HepG2 (cell line): ENCODE measurements around the gene RAB3C. TPM values are rescaled to one million over a fixed set of nuclear protein-coding genes. Genes with fewer than 3 reads are reported as not detected.

Experiments
- ATAC-seq: fragments of 200-7000 bp; cut with Tn5 transposase; 3 replicates; pipeline ENCODE4 v1.9.1; 2020; ENCODE audit warnings: mild to moderate bottlenecking, moderate library complexity
- BruUV-seq: library from RNA; stranded (reverse); fragments of 400-500 nt; replicated peaks from 2 replicates; lab custom pipeline; 2021; lab: Mats Ljungman, UMichigan
- CTCF ChIA-PET: fragments of 300-600 bp; formaldehyde crosslinking; extraction: SDS; loops from one replicate; lab custom pipeline; 2021; ENCODE audit warnings: low total read pairs, inconsistent platforms, low intra/inter-chr PET ratio; lab: Yijun Ruan, JAX
- POLR2A ChIA-PET: fragments of 350-600 bp; sonication (Branson Sonifier 250); formaldehyde crosslinking; loops from one replicate; lab custom pipeline; 2020; ENCODE audit warnings: antibody characterized with exemption, inconsistent platforms; lab: Yijun Ruan, JAX
- DNase-seq: peaks from one replicate; pipeline ENCODE4 v3.0.0-alpha.2; 2015; ENCODE audit warnings: low spot score
- FAIRE-seq: peaks from 3 replicates; lab custom pipeline; 2011; peaks lifted over from hg19 to GRCh38; lab: Jason Lieb, UNC
- H2AFZ ChIP-seq: one replicate; pipeline ENCODE4 v1.6.1; 2011; ENCODE audit warnings: low read length, inconsistent platforms
- H3K27ac ChIP-seq: fragments of 300-600 bp; 3 replicates; pipeline ENCODE4 v1.8.0; 2011; ENCODE audit warnings: mixed run types, mild to moderate bottlenecking, mixed read lengths, low read length, inconsistent platforms; ENCODE audit not compliant: insufficient read depth; ENCODE audit errors: extremely low read length
- H3K27me3 ChIP-seq, 2 experiments: fragments of 200-600 bp in 1 of 2; 2 replicates in 1 of 2; 3 replicates in 1 of 2; pipeline versions ENCODE4 v1.6.0 to v1.8.0; 2011; ENCODE audit warnings: low read length in 2 of 2, mild to moderate bottlenecking in 2 of 2, moderate library complexity in 2 of 2, inconsistent platforms in 1 of 2; ENCODE audit not compliant: insufficient read depth in 2 of 2, control insufficient read depth in 1 of 2
- H3K36me3 ChIP-seq, 2 experiments: fragments of 200-600 bp in 1 of 2; replicated peaks in 1 of 2; 2 replicates in 1 of 2; 3 replicates in 1 of 2; pipeline versions ENCODE4 v1.5.1 to v1.8.0; 2011; ENCODE audit warnings: low read length in 2 of 2, inconsistent platforms in 1 of 2; ENCODE audit not compliant: insufficient read depth in 2 of 2, control insufficient read depth in 1 of 2
- H3K4me1 ChIP-seq: 2 replicates; pipeline ENCODE4 v1.5.1; 2012; ENCODE audit warnings: low read length, inconsistent platforms; ENCODE audit not compliant: insufficient read depth
- H3K4me2 ChIP-seq: 2 replicates; pipeline ENCODE4 v1.6.0; 2011; ENCODE audit warnings: low read depth, low read length, inconsistent platforms
- H3K4me3 ChIP-seq, 3 experiments: fragments of 200-600 bp in 1 of 3; sonication (generic), shearing (Covaris generic) in 1 of 3; replicated peaks in 1 of 3; 2 replicates each; pipeline ENCODE4 v1.5.1; 2011 to 2016; ENCODE audit warnings: low read length in 3 of 3, inconsistent platforms in 2 of 3, low read depth in 2 of 3, mild to moderate bottlenecking in 2 of 3, control low read depth in 1 of 3, mixed read lengths in 1 of 3; ENCODE audit not compliant: insufficient read depth in 1 of 3
- H3K79me2 ChIP-seq: one replicate; pipeline ENCODE4 v1.6.1; 2011; ENCODE audit warnings: low read length, inconsistent platforms; ENCODE audit not compliant: insufficient read depth
- H3K9ac ChIP-seq: 2 replicates; pipeline ENCODE4 v1.6.0; 2011; ENCODE audit warnings: mild to moderate bottlenecking, low read depth, low read length, inconsistent platforms; ENCODE audit not compliant: insufficient read depth
- H3K9me3 ChIP-seq: 2 replicates; pipeline ENCODE4 v1.5.1; 2012; ENCODE audit warnings: mild to moderate bottlenecking, low read length
- H4K20me1 ChIP-seq: 2 replicates; pipeline ENCODE4 v1.6.0; 2011; ENCODE audit warnings: inconsistent platforms, mild to moderate bottlenecking, low read length, moderate library complexity; ENCODE audit not compliant: insufficient read depth
- CREM ChIP-seq, 2 experiments: sonication (generic) in 1 of 2; formaldehyde crosslinking in 1 of 2; IDR thresholded peaks; 2 replicates each; pipeline versions ENCODE4 v1.4.0 to v1.6.1; 2016 to 2020; ENCODE audit warnings: antibody characterized with exemption in 1 of 2, mild to moderate bottlenecking in 1 of 2, missing genetic modification reagents in 1 of 2
- DMAP1 ChIP-seq: IDR thresholded peaks from 2 replicates; pipeline ENCODE4 v1.6.1; 2016
- FOXO1 ChIP-seq: sonication (generic); formaldehyde crosslinking; IDR thresholded peaks from 2 replicates; pipeline ENCODE4 v1.4.0; 2020; ENCODE audit warnings: missing genetic modification reagents
- GATAD2A ChIP-seq: IDR thresholded peaks from 2 replicates; pipeline ENCODE4 v1.6.1; 2016
- HOMEZ ChIP-seq: IDR thresholded peaks from 2 replicates; pipeline ENCODE4 v1.6.1; 2016; ENCODE audit warnings: low read depth
- KIAA2018 ChIP-seq: sonication (generic); formaldehyde crosslinking; IDR thresholded peaks from 2 replicates; pipeline ENCODE4 v1.5.0; 2020; ENCODE audit warnings: mild to moderate bottlenecking, missing genetic modification reagents, borderline replicate concordance
- LCORL ChIP-seq, 2 experiments: fragments of 450-650 bp in 1 of 2; sonication (generic) in 1 of 2; formaldehyde crosslinking in 1 of 2; IDR thresholded peaks; 2 replicates each; pipeline versions ENCODE4 v1.5.0 to v1.6.1; 2017 to 2020; ENCODE audit warnings: antibody characterized with exemption in 1 of 2, missing genetic modification reagents in 1 of 2
- RBAK ChIP-seq: sonication (generic); formaldehyde crosslinking; IDR thresholded peaks from 2 replicates; pipeline ENCODE4 v1.5.1; 2020; ENCODE audit warnings: mild to moderate bottlenecking, missing genetic modification reagents
- ZFP36L1 ChIP-seq: sonication (generic); formaldehyde crosslinking; IDR thresholded peaks from 2 replicates; pipeline ENCODE4 v1.8.0; 2022; ENCODE audit warnings: mild to moderate bottlenecking, missing genetic modification reagents, moderate library complexity
- ZNF230 ChIP-seq: sonication (generic); formaldehyde crosslinking; IDR thresholded peaks from 2 replicates; pipeline ENCODE4 v1.4.0; 2020; ENCODE audit warnings: mild to moderate bottlenecking, missing genetic modification reagents
- ZNF558 ChIP-seq: sonication (generic); formaldehyde crosslinking; IDR thresholded peaks from 2 replicates; pipeline ENCODE4 v1.9.0; 2022; ENCODE audit warnings: mild to moderate bottlenecking, missing genetic modification reagents, borderline replicate concordance
- ZNF652 ChIP-seq: IDR thresholded peaks from 2 replicates; pipeline ENCODE4 v1.6.1; 2016; ENCODE audit warnings: low read depth, borderline replicate concordance
- ZUFSP ChIP-seq: sonication (generic); formaldehyde crosslinking; IDR thresholded peaks from 2 replicates; pipeline ENCODE4 v1.9.0; 2021; ENCODE audit warnings: missing genetic modification reagents, mild to moderate bottlenecking, borderline replicate concordance
- WGBS: methylation state at CpG from one replicate; pipeline ENCODE4 v1.1.6; 2017; ENCODE audit warnings: low lambda C conversion rate; 5-methylcytosine and 5-hydroxymethylcytosine counted together
- in situ Hi-C: cut with HindIII; loops from 2 replicates; pipeline ENCODE4 v1.10.0; 2017; ENCODE audit warnings: low pct_unique_long_range_greater_than_20kb; ENCODE audit not compliant: extremely low pct_ligation_motif_present
- intact Hi-C: fragments of 100-400 bp; cut with micrococcal nuclease; formaldehyde crosslinking; loops from one replicate; pipeline ENCODE4 v1.10.0; 2022; ENCODE audit not compliant: unreplicated experiment
- polyA plus RNA-seq, 8 experiments: library from polyadenylated mRNA; depleted of rRNA in 3 of 8; stranded (reverse) in 7 of 8; unstranded in 1 of 8; fragments of >200 nt; fragmentation: Illumina TruSeq in 4 of 8; extraction: Trizol in 4 of 8; gene quantifications; 2 replicates each; pipeline versions ENCODE4 v1.2.1 to v1.2.3, GENCODE V29; 2011 to 2016; ENCODE audit warnings: low read depth in 4 of 8, missing spikeins in 1 of 8, mixed read lengths in 1 of 8; ENCODE audit not compliant: insufficient read depth in 1 of 8
- total RNA-seq, 5 experiments: library from RNA; depleted of rRNA; stranded (reverse); fragments of >200 nt; fragmentation: Illumina TruSeq; extraction: Trizol; gene quantifications; 2 replicates each; pipeline ENCODE4 v1.2.3, GENCODE V29; 2016; ENCODE audit warnings: low read depth in 1 of 5

The RAB3C gene
- total and polyA plus RNA-seq, 2 of the 13 experiments (the other 11 are each of a cell fraction or from before 2014, with no cell fraction given), result not detected

GRCh38 chr5:58738336-58738735, 155.5 kb downstream of the RAB3C start:
- WGBS, result 3% methylated on average over 2 of the region's 2 CpGs
- Histone ChIP-seq H3K4me1 (peaks cover 37% of the 10 kb centered on the region), H3K9me3 (no peaks in the 10 kb centered on the region), H4K20me1 (no peaks in the 10 kb centered on the region), H2AFZ (no peak overlapping the region), H3K79me2 (no peaks in the 10 kb centered on the region), H3K4me3 (peak overlapping the region in 1 of 3 experiments; percentile 26; a peak in 1 of 6 replicates), H3K27me3 (no peaks in the 10 kb centered on the region), H3K27ac (peak overlapping the region; percentile 57), H3K9ac (no peak overlapping the region), H3K4me2 (peak overlapping the region; percentile 64), H3K36me3 (no peaks in the 10 kb centered on the region)
- ChIA-PET CTCF (no interaction called here), POLR2A (no interaction called here)
- in situ Hi-C loops (no loop called here), intact Hi-C loops (no loop called here)
- DNase-seq, result peak; percentile 59
- no peak for FAIRE-seq
- ATAC-seq, result peak; percentile 85
- BruUV-seq, result no TSS peak
- peak; percentile 78; the same call in 1 of the 2 replicates for TF ChIP-seq FOXO1 (CRISPR knock-in tag)
- TF ChIP-seq GATAD2A (CRISPR knock-in tag), result peak; percentile 45; the same call in 1 of the 2 replicates
- TF ChIP-seq ZUFSP (CRISPR knock-in tag), result no peak
- peak; percentile 53; the same call in 1 of the 2 replicates for TF ChIP-seq HOMEZ (CRISPR knock-in tag)
- no peak for TF ChIP-seq DMAP1 (CRISPR knock-in tag)
- peak; percentile 20; the same call in 1 of the 2 replicates for TF ChIP-seq CREM (IDR thresholded peaks at IDR 0.05)
- no peak for TF ChIP-seq CREM (CRISPR knock-in tag; IDR thresholded peaks at IDR 0.05)
- no peak for TF ChIP-seq ZNF230 (CRISPR knock-in tag)
- 0 out of 2 replicates have a peak, but pooled peaks have one; percentile 10 for TF ChIP-seq LCORL (IDR thresholded peaks at IDR 0.05)
- TF ChIP-seq LCORL (CRISPR knock-in tag; IDR thresholded peaks at IDR 0.05), result no peak
- no peak for TF ChIP-seq RBAK (CRISPR knock-in tag)
- TF ChIP-seq KIAA2018 (CRISPR knock-in tag), result no peak
- TF ChIP-seq ZNF652 (CRISPR knock-in tag), result no peak
- TF ChIP-seq ZNF558 (CRISPR knock-in tag), result no peak
- TF ChIP-seq ZFP36L1 (CRISPR knock-in tag), result peak; percentile 62; the same call in 1 of the 2 replicates
